HepG2 (cell line): ENCODE measurements around the gene SIK3. TPM values are rescaled to one million over a fixed set of nuclear protein-coding genes. Genes with fewer than 3 reads are reported as not detected.

Experiments
- ATAC-seq: fragments of 200-7000 bp; cut with Tn5 transposase; 3 replicates; pipeline ENCODE4 v1.9.1; 2020; ENCODE audit warnings: mild to moderate bottlenecking, moderate library complexity
- BruUV-seq: library from RNA; stranded (reverse); fragments of 400-500 nt; replicated peaks from 2 replicates; lab custom pipeline; 2021; lab: Mats Ljungman, UMichigan
- CTCF ChIA-PET: fragments of 300-600 bp; formaldehyde crosslinking; extraction: SDS; loops from one replicate; lab custom pipeline; 2021; ENCODE audit warnings: low total read pairs, inconsistent platforms, low intra/inter-chr PET ratio; lab: Yijun Ruan, JAX
- POLR2A ChIA-PET: fragments of 350-600 bp; sonication (Branson Sonifier 250); formaldehyde crosslinking; loops from one replicate; lab custom pipeline; 2020; ENCODE audit warnings: antibody characterized with exemption, inconsistent platforms; lab: Yijun Ruan, JAX
- DNase-seq: peaks from one replicate; pipeline ENCODE4 v3.0.0-alpha.2; 2015; ENCODE audit warnings: low spot score
- FAIRE-seq: peaks from 3 replicates; lab custom pipeline; 2011; peaks lifted over from hg19 to GRCh38; lab: Jason Lieb, UNC
- H2AFZ ChIP-seq: one replicate; pipeline ENCODE4 v1.6.1; 2011; ENCODE audit warnings: low read length, inconsistent platforms
- H3K27ac ChIP-seq: fragments of 300-600 bp; 3 replicates; pipeline ENCODE4 v1.8.0; 2011; ENCODE audit warnings: mixed run types, mild to moderate bottlenecking, mixed read lengths, low read length, inconsistent platforms; ENCODE audit not compliant: insufficient read depth; ENCODE audit errors: extremely low read length
- H3K27me3 ChIP-seq, 2 experiments: fragments of 200-600 bp in 1 of 2; 2 replicates in 1 of 2; 3 replicates in 1 of 2; pipeline versions ENCODE4 v1.6.0 to v1.8.0; 2011; ENCODE audit warnings: low read length in 2 of 2, mild to moderate bottlenecking in 2 of 2, moderate library complexity in 2 of 2, inconsistent platforms in 1 of 2; ENCODE audit not compliant: insufficient read depth in 2 of 2, control insufficient read depth in 1 of 2
- H3K36me3 ChIP-seq, 2 experiments: fragments of 200-600 bp in 1 of 2; replicated peaks in 1 of 2; 2 replicates in 1 of 2; 3 replicates in 1 of 2; pipeline versions ENCODE4 v1.5.1 to v1.8.0; 2011; ENCODE audit warnings: low read length in 2 of 2, inconsistent platforms in 1 of 2; ENCODE audit not compliant: insufficient read depth in 2 of 2, control insufficient read depth in 1 of 2
- H3K4me1 ChIP-seq: 2 replicates; pipeline ENCODE4 v1.5.1; 2012; ENCODE audit warnings: low read length, inconsistent platforms; ENCODE audit not compliant: insufficient read depth
- H3K4me2 ChIP-seq: 2 replicates; pipeline ENCODE4 v1.6.0; 2011; ENCODE audit warnings: low read depth, low read length, inconsistent platforms
- H3K4me3 ChIP-seq, 3 experiments: fragments of 200-600 bp in 1 of 3; sonication (generic), shearing (Covaris generic) in 1 of 3; replicated peaks in 1 of 3; 2 replicates each; pipeline ENCODE4 v1.5.1; 2011 to 2016; ENCODE audit warnings: low read length in 3 of 3, inconsistent platforms in 2 of 3, low read depth in 2 of 3, mild to moderate bottlenecking in 2 of 3, control low read depth in 1 of 3, mixed read lengths in 1 of 3; ENCODE audit not compliant: insufficient read depth in 1 of 3
- H3K79me2 ChIP-seq: one replicate; pipeline ENCODE4 v1.6.1; 2011; ENCODE audit warnings: low read length, inconsistent platforms; ENCODE audit not compliant: insufficient read depth
- H3K9ac ChIP-seq: 2 replicates; pipeline ENCODE4 v1.6.0; 2011; ENCODE audit warnings: mild to moderate bottlenecking, low read depth, low read length, inconsistent platforms; ENCODE audit not compliant: insufficient read depth
- H3K9me3 ChIP-seq: 2 replicates; pipeline ENCODE4 v1.5.1; 2012; ENCODE audit warnings: mild to moderate bottlenecking, low read length
- H4K20me1 ChIP-seq: 2 replicates; pipeline ENCODE4 v1.6.0; 2011; ENCODE audit warnings: inconsistent platforms, mild to moderate bottlenecking, low read length, moderate library complexity; ENCODE audit not compliant: insufficient read depth
- GABPA ChIP-seq, 2 experiments: IDR thresholded peaks; 2 replicates each; pipeline ENCODE4 v1.6.1; 2011 to 2016; ENCODE audit warnings: low read depth in 2 of 2, low read length in 1 of 2, missing biosample characterization in 1 of 2, missing genetic modification characterization in 1 of 2
- HOXA7 ChIP-seq: sonication (generic); formaldehyde crosslinking; IDR thresholded peaks from 2 replicates; pipeline ENCODE4 v1.8.1; 2022; ENCODE audit warnings: mild to moderate bottlenecking, missing genetic modification reagents, moderate library complexity
- MTF1 ChIP-seq: sonication (generic); formaldehyde crosslinking; IDR thresholded peaks from 2 replicates; pipeline ENCODE4 v1.5.0; 2020; ENCODE audit warnings: missing genetic modification reagents
- PPARG ChIP-seq: conservative IDR thresholded peaks from 2 replicates; pipeline ENCODE4 v1.6.1; 2016; ENCODE audit warnings: missing biosample characterization, missing genetic modification reagents
- RFX3 ChIP-seq: IDR thresholded peaks from 2 replicates; pipeline ENCODE4 v1.6.1; 2016; ENCODE audit warnings: missing biosample characterization, missing genetic modification reagents
- STAT5B ChIP-seq: sonication (generic); formaldehyde crosslinking; IDR thresholded peaks from 2 replicates; pipeline ENCODE4 v1.4.0; 2020; ENCODE audit warnings: missing genetic modification reagents
- ZNF331 ChIP-seq: sonication (generic); formaldehyde crosslinking; IDR thresholded peaks from 2 replicates; pipeline ENCODE4 v1.4.0; 2020; ENCODE audit warnings: missing genetic modification reagents
- ZNF773 ChIP-seq: sonication (generic); formaldehyde crosslinking; IDR thresholded peaks from 2 replicates; pipeline ENCODE4 v1.4.0; 2020; ENCODE audit warnings: missing genetic modification reagents, borderline replicate concordance
- WGBS: methylation state at CpG from one replicate; pipeline ENCODE4 v1.1.6; 2017; ENCODE audit warnings: low lambda C conversion rate; 5-methylcytosine and 5-hydroxymethylcytosine counted together
- in situ Hi-C: cut with HindIII; loops from 2 replicates; pipeline ENCODE4 v1.10.0; 2017; ENCODE audit warnings: low pct_unique_long_range_greater_than_20kb; ENCODE audit not compliant: extremely low pct_ligation_motif_present
- intact Hi-C: fragments of 100-400 bp; cut with micrococcal nuclease; formaldehyde crosslinking; loops from one replicate; pipeline ENCODE4 v1.10.0; 2022; ENCODE audit not compliant: unreplicated experiment
- polyA plus RNA-seq, 8 experiments: library from polyadenylated mRNA; depleted of rRNA in 3 of 8; stranded (reverse) in 7 of 8; unstranded in 1 of 8; fragments of >200 nt; fragmentation: Illumina TruSeq in 4 of 8; extraction: Trizol in 4 of 8; gene quantifications; 2 replicates each; pipeline versions ENCODE4 v1.2.1 to v1.2.3, GENCODE V29; 2011 to 2016; ENCODE audit warnings: low read depth in 4 of 8, missing spikeins in 1 of 8, mixed read lengths in 1 of 8; ENCODE audit not compliant: insufficient read depth in 1 of 8
- total RNA-seq, 5 experiments: library from RNA; depleted of rRNA; stranded (reverse); fragments of >200 nt; fragmentation: Illumina TruSeq; extraction: Trizol; gene quantifications; 2 replicates each; pipeline ENCODE4 v1.2.3, GENCODE V29; 2016; ENCODE audit warnings: low read depth in 1 of 5
- TF ChIP-seq, protein P1 (sequence below): sonication (generic); formaldehyde crosslinking; IDR thresholded peaks from 2 replicates; pipeline ENCODE4 v1.5.0; 2020; ENCODE audit warnings: missing genetic modification reagents, mild to moderate bottlenecking, borderline replicate concordance
- TF ChIP-seq, protein P2 (sequence below): IDR thresholded peaks from 2 replicates; pipeline ENCODE4 v1.6.1; 2016; ENCODE audit warnings: missing genetic modification reagents, missing compliant biosample characterization
- TF ChIP-seq, protein P3 (sequence below): sonication (generic); formaldehyde crosslinking; IDR thresholded peaks from 2 replicates; pipeline ENCODE4 v1.4.0; 2020; ENCODE audit warnings: missing genetic modification reagents, mild to moderate bottlenecking, borderline replicate concordance
- TF ChIP-seq, protein P4 (sequence below): sonication (generic); formaldehyde crosslinking; IDR thresholded peaks from 2 replicates; pipeline ENCODE4 v1.4.0; 2020; ENCODE audit warnings: missing genetic modification reagents

The SIK3 gene
- total and polyA plus RNA-seq, 2 of the 13 experiments (the other 11 are each of a cell fraction or from before 2014, with no cell fraction given) = 5.7 to 9.8 TPM

DNA sequence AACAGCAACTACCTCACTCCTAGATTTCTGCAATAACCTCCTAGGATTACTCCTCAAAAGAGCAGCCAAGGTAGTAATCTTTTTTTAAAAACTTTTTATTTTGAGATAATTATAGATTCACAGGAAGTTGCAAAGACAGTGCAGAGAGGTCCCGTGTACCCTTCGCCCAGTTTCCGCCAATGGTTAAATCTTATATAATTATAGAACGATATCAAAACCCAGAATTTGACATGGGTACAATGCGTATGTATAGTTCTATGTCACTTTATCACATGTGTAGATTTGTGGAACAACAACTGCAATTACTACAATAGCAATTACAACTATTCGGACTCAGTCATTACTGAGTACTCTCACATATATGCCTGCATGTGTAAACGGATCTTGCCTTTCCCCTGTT, 166.0 kb downstream of the SIK3 start:
- no TSS peak for BruUV-seq
- TF ChIP-seq STAT5B = no peak
- TF ChIP-seq GABPA (IDR thresholded peaks at IDR 0.05; ENCODE audit: low read depth, low read length) = no peak
- no peak for TF ChIP-seq GABPA (CRISPR knock-in tag; IDR thresholded peaks at IDR 0.05; ENCODE audit: low read depth)
- TF ChIP-seq, protein P1, sequence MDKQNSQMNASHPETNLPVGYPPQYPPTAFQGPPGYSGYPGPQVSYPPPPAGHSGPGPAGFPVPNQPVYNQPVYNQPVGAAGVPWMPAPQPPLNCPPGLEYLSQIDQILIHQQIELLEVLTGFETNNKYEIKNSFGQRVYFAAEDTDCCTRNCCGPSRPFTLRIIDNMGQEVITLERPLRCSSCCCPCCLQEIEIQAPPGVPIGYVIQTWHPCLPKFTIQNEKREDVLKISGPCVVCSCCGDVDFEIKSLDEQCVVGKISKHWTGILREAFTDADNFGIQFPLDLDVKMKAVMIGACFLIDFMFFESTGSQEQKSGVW (CRISPR knock-in tag) = no peak
- TF ChIP-seq ZNF331 = no peak
- TF ChIP-seq, protein P2, sequence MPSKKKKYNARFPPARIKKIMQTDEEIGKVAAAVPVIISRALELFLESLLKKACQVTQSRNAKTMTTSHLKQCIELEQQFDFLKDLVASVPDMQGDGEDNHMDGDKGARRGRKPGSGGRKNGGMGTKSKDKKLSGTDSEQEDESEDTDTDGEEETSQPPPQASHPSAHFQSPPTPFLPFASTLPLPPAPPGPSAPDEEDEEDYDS (CRISPR knock-in tag) = no peak
- TF ChIP-seq, protein P3, sequence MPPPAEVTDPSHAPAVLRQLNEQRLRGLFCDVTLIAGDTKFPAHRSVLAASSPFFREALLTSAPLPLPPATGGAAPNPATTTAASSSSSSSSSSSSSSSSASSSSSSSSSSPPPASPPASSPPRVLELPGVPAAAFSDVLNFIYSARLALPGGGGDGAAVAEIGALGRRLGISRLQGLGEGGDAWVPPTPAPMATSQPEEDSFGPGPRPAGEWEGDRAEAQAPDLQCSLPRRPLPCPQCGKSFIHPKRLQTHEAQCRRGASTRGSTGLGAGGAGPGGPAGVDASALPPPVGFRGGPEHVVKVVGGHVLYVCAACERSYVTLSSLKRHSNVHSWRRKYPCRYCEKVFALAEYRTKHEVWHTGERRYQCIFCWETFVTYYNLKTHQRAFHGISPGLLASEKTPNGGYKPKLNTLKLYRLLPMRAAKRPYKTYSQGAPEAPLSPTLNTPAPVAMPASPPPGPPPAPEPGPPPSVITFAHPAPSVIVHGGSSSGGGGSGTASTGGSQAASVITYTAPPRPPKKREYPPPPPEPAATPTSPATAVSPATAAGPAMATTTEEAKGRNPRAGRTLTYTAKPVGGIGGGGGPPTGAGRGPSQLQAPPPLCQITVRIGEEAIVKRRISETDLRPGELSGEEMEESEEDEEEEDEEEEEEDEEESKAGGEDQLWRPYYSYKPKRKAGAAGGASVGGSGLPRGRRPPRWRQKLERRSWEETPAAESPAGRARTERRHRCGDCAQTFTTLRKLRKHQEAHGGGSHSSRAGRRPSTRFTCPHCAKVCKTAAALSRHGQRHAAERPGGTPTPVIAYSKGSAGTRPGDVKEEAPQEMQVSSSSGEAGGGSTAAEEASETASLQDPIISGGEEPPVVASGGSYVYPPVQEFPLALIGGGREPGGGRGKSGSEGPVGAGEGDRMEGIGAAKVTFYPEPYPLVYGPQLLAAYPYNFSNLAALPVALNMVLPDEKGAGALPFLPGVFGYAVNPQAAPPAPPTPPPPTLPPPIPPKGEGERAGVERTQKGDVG (CRISPR knock-in tag) = no peak
- no peak for TF ChIP-seq MTF1 (CRISPR knock-in tag)
- TF ChIP-seq PPARG (CRISPR knock-in tag) = no peak
- TF ChIP-seq ZNF773 (CRISPR knock-in tag) = no peak
- TF ChIP-seq HOXA7 (CRISPR knock-in tag) = no peak
- no peak for TF ChIP-seq RFX3 (CRISPR knock-in tag)
- TF ChIP-seq, protein P4, sequence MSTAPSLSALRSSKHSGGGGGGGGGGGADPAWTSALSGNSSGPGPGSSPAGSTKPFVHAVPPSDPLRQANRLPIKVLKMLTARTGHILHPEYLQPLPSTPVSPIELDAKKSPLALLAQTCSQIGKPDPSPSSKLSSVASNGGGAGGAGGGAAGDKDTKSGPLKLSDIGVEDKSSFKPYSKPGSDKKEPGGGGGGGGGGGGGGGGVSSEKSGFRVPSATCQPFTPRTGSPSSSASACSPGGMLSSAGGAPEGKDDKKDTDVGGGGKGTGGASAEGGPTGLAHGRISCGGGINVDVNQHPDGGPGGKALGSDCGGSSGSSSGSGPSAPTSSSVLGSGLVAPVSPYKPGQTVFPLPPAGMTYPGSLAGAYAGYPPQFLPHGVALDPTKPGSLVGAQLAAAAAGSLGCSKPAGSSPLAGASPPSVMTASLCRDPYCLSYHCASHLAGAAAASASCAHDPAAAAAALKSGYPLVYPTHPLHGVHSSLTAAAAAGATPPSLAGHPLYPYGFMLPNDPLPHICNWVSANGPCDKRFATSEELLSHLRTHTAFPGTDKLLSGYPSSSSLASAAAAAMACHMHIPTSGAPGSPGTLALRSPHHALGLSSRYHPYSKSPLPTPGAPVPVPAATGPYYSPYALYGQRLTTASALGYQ (CRISPR knock-in tag) = no peak
- TF ChIP-seq, all 625 proteins: peak for 0
- H3K4me2 ChIP-seq = no peak overlapping the region
- ATAC-seq (no peak), DNase-seq (no peak), FAIRE-seq (no peak)
- H3K27ac ChIP-seq = no peak overlapping the region
- CTCF ChIA-PET = no interaction called here
- H2AFZ ChIP-seq = no peak overlapping the region
- peaks cover 55% of the 10 kb centered on the region for H3K4me1 ChIP-seq
- in situ Hi-C loops (no loop called here), intact Hi-C loops (no loop called here)
- 95% methylated on average over 7 of the region's 7 CpGs for WGBS
- no peaks in the 10 kb centered on the region for H4K20me1 ChIP-seq
- H3K4me3 ChIP-seq = no peak overlapping the region
- no peaks in the 10 kb centered on the region for H3K9me3 ChIP-seq
- no peak overlapping the region for H3K9ac ChIP-seq
- 0 out of 5 replicates have a peak, but pooled peaks cover 0 to 3% of the 10 kb centered on the region in 2 experiments for H3K36me3 ChIP-seq
- POLR2A ChIA-PET = no interaction called here
- no peaks in the 10 kb centered on the region for H3K27me3 ChIP-seq
- H3K79me2 ChIP-seq = no peaks in the 10 kb centered on the region
